Lung (tissue), 12 donors: ENCODE data around the gene GPBAR1. TPM values are rescaled to one million over a fixed set of nuclear protein-coding genes. Genes with fewer than 3 reads are reported as not detected.

Source experiments
- ATAC-seq: fragments of 200-7000 bp; cut with Tn5 transposase; one replicate; pipeline ENCODE4 v1.9.1; 2020; ENCODE audit warnings: moderate number of reproducible peaks; ENCODE audit not compliant: insufficient read depth, low FRiP score
- DNase-seq, 3 donors: peaks; one replicate each; pipeline ENCODE4 v3.0.0-alpha.2; 2013 to 2017
- H3K27ac ChIP-seq, 2 donors: one replicate each; pipeline ENCODE4 v1.5.1; 2013; ENCODE audit warnings: mild to moderate bottlenecking in 2 of 2, moderate library complexity in 2 of 2, control low read depth in 1 of 2, inconsistent platforms in 1 of 2, low read depth in 1 of 2, low read length in 1 of 2
- H3K27me3 ChIP-seq, 3 donors: one replicate each; pipeline ENCODE4 v1.5.1; 2013; ENCODE audit warnings: low read length in 2 of 3; ENCODE audit not compliant: control insufficient read depth in 3 of 3, insufficient read depth in 3 of 3
- H3K36me3 ChIP-seq, 4 donors: one replicate each; pipeline ENCODE4 v1.5.1; 2013; ENCODE audit warnings: low read length in 4 of 4, mild to moderate bottlenecking in 1 of 4, moderate library complexity in 1 of 4; ENCODE audit not compliant: control insufficient read depth in 4 of 4, insufficient read depth in 4 of 4
- H3K4me1 ChIP-seq, 5 donors: one replicate each; pipeline ENCODE4 v1.5.1; 2013; ENCODE audit warnings: low read length in 5 of 5, mild to moderate bottlenecking in 2 of 5, moderate library complexity in 1 of 5; ENCODE audit not compliant: control insufficient read depth in 5 of 5, insufficient read depth in 5 of 5
- H3K4me3 ChIP-seq: one replicate; pipeline ENCODE4 v1.5.1; 2013; ENCODE audit warnings: mild to moderate bottlenecking, control low read depth, moderate library complexity
- H3K9ac ChIP-seq, 2 donors: one replicate each; pipeline ENCODE4 v1.5.1; 2013; ENCODE audit warnings: low read length in 2 of 2, control low read depth in 1 of 2; ENCODE audit not compliant: insufficient read depth in 1 of 2
- H3K9me3 ChIP-seq, 4 donors: one replicate each; pipeline ENCODE4 v1.5.1; 2013; ENCODE audit warnings: low read length in 3 of 4, mild to moderate bottlenecking in 1 of 4, moderate library complexity in 1 of 4; ENCODE audit not compliant: control insufficient read depth in 4 of 4, insufficient read depth in 3 of 4
- CTCF ChIP-seq: IDR thresholded peaks from 2 replicates; pipeline ENCODE4 v1.5.1; 2012; ENCODE audit warnings: mild to moderate bottlenecking; ENCODE audit errors: control extremely low read depth, extremely low read depth
- WGBS, 2 donors: extraction: QIAGEN DNeasy Blood & Tissue Kit; methylation state at CpG; one replicate each; pipeline ENCODE4 v1.1.7; 2013; 5-methylcytosine and 5-hydroxymethylcytosine counted together
- polyA plus RNA-seq, 2 donors: library from polyadenylated mRNA; stranded (reverse); fragments of 200-250 nt; gene quantifications; one replicate each; pipeline ENCODE4 v1.2.1, GENCODE V29; 2013
- total RNA-seq, 2 donors: library from RNA; depleted of rRNA in 1 of 2; stranded (reverse); fragments of >200 nt in 1 of 2; gene quantifications; one replicate each; pipeline ENCODE4 v1.2.1, GENCODE V29; 2014 to 2021
- donor health status: control.
- donor health status: control.
- donor health status: Bipolar disorder and iron deficiency.
- donor health status: healthy.
- donor health status: DM: yes; HTN: yes; CAD: no.

GPBAR1 gene
- total and polyA plus RNA-seq, 4 donors: 0.60 to 3.3 (median 2.1) TPM

GRCh38 chr2:218256612-218257350, 4.0 kb upstream of the GPBAR1 start:
- TF ChIP-seq CTCF: no peak
- peaks cover 0 to 31% (median 18%) of the 10 kb centered on the region in 5 donors for H3K4me1 ChIP-seq

GRCh38 chr2:218257390-218257981, 3.3 kb upstream of the GPBAR1 start:
- no peak overlapping the region for H3K9ac ChIP-seq
- H3K4me3 ChIP-seq: no peak overlapping the region
- DNase-seq: peak in 2 of 3 donors; percentile 18 to 27
- peaks cover 8 to 27% (median 23%) of the 10 kb centered on the region in 4 donors for H3K36me3 ChIP-seq
- 24 to 42% methylated on average over 8 of the region's 8 CpGs for WGBS, 2 donors
- H3K9me3 ChIP-seq: no peaks in the 10 kb centered on the region
- H3K27me3 ChIP-seq: no peaks in the 10 kb centered on the region
- ATAC-seq: peak; percentile 49
- peak overlapping the region in 1 of 2 donors; percentile 71 for H3K27ac ChIP-seq
- H3K4me1 ChIP-seq: peaks cover 0 to 32% (median 18%) of the 10 kb centered on the region in 5 donors
- peak; percentile 15 for TF ChIP-seq CTCF

More at GRCh38 chr2:218256612-218257350, 4.0 kb upstream of the GPBAR1 start:
- H3K27ac ChIP-seq: no peak overlapping the region
- H3K4me3 ChIP-seq: no peak overlapping the region
- WGBS, 2 donors: 89 to 94% methylated on average over 13 of the region's 13 CpGs
- DNase-seq (no peak), ATAC-seq (no peak)
- H3K36me3 ChIP-seq: peaks cover 8 to 32% (median 29%) of the 10 kb centered on the region in 4 donors
- no peak overlapping the region for H3K9ac ChIP-seq
- no peaks in the 10 kb centered on the region for H3K27me3 ChIP-seq
- no peaks in the 10 kb centered on the region for H3K9me3 ChIP-seq

- ATAC-seq: peak; percentile 49
- Histone ChIP-seq H3K27me3 (no peaks in the 10 kb centered on the region), H3K27ac (peak overlapping the region; percentile 11 to 73), H3K36me3 (peaks cover 0 to 20% (median 9%) of the 10 kb centered on the region in 4 donors), H3K9me3 (no peaks in the 10 kb centered on the region), H3K4me3 (no peak overlapping the region), H3K9ac (no peak overlapping the region), H3K4me1 (peaks cover 0 to 34% (median 18%) of the 10 kb centered on the region in 5 donors)
- WGBS, 2 donors: 35 to 62% methylated on average over 15 of the region's 15 CpGs
- peak in 2 of 3 donors; percentile 26 to 58 for DNase-seq
- no peak for TF ChIP-seq CTCF
Observed at GRCh38 chr2:218259099-218259961, 1.5 kb upstream of the GPBAR1 start.
